ENCODE results near the gene RIMBP3B.
"Not testable (repeated sequence)": the region's sequence is repeated elsewhere in the genome, so short reads cannot be mapped to it uniquely, and the experiment has no call there.

DNA sequence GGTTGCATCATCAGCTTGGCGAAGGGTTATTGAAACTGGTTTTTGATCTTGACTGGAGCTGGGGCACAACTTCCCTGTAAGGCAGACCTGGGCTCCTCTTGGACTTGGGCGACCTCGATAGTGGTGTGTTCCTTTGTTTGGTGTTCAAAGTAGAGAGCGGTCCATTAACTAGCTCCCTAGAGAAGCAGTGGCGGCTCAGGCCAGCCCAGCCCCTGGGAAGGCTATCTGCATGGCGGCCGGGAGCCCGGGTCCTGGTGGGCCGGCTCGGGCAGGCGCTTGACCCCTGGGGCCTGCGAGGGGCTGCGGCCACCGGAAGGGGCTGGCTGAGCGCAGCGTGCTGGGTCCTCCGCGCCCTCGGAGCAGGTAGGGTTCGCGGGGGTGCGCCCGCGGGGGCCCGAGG lies 32.8 kb downstream of the RIMBP3B start:
- TF ChIP-seq CTCF (IDR thresholded peaks at IDR 0.05; ENCODE audit: low read length); EZH2 (IDR thresholded peaks at IDR 0.05; ENCODE audit: borderline replicate concordance, low read length): not testable (repeated sequence)
